Measurements from ENCODE around the gene NKTR.
"Not testable (repeated sequence)": the region's sequence is repeated elsewhere in the genome, so short reads cannot be mapped to it uniquely, and the experiment has no call there.

NKTR gene

GRCh38 chr3:42595682-42596081 is 4.8 kb upstream of the NKTR start:
- DNase-seq (ENCODE audit: low read depth in 2 of 2), result no peak

- not testable (repeated sequence) for DNase-seq (ENCODE audit: low read depth in 2 of 2)
Measured at GRCh38 chr3:42597098-42597497, 3.4 kb upstream of the NKTR start.

- DNase-seq (ENCODE audit: low read depth in 2 of 2), result peak; percentile 43 to 52
Measured at GRCh38 chr3:42600958-42601675, 631 bp downstream of the NKTR start.

- DNase-seq (ENCODE audit: low read depth in 2 of 2), result no peak
Measured at GRCh38 chr3:42601896-42602581, 1.6 kb downstream of the NKTR start.

GRCh38 chr3:42602961-42603360 is 2.5 kb downstream of the NKTR start:
- DNase-seq (ENCODE audit: low read depth in 2 of 2), result no peak

- DNase-seq (ENCODE audit: low read depth in 2 of 2), result no peak
Measured at GRCh38 chr3:42605546-42606173, 5.2 kb downstream of the NKTR start.

- DNase-seq (ENCODE audit: low read depth in 2 of 2), result no peak
Measured at GRCh38 chr3:42608581-42608980, 8.1 kb downstream of the NKTR start.

- no peak for DNase-seq (ENCODE audit: low read depth in 2 of 2)
Measured at GRCh38 chr3:42610976-42611375, 10.5 kb downstream of the NKTR start.

GRCh38 chr3:42612217-42612616 is 11.7 kb downstream of the NKTR start:
- DNase-seq (ENCODE audit: low read depth in 2 of 2), result no peak

GRCh38 chr3:42612928-42613327 is 12.4 kb downstream of the NKTR start:
- DNase-seq (ENCODE audit: low read depth in 2 of 2), result no peak

GRCh38 chr3:42613462-42613861 is 13.0 kb downstream of the NKTR start:
- no peak for DNase-seq (ENCODE audit: low read depth in 2 of 2)

GRCh38 chr3:42631620-42632019 is 31.1 kb downstream of the NKTR start:
- no peak for DNase-seq (ENCODE audit: low read depth in 2 of 2)

- DNase-seq (ENCODE audit: low read depth in 2 of 2), result no peak
Measured at GRCh38 chr3:42632146-42632545, 31.7 kb downstream of the NKTR start.

GRCh38 chr3:42633544-42633943 is 33.1 kb downstream of the NKTR start:
- DNase-seq (ENCODE audit: low read depth in 2 of 2), result no peak

GRCh38 chr3:42635111-42635510 is 34.6 kb downstream of the NKTR start:
- no peak for DNase-seq (ENCODE audit: low read depth in 2 of 2)

GRCh38 chr3:42637001-42637400 is 36.5 kb downstream of the NKTR start:
- DNase-seq (ENCODE audit: low read depth in 2 of 2), result no peak

- peak in 1 of 2 donors; percentile 39 for DNase-seq (ENCODE audit: low read depth in 2 of 2)
Measured at GRCh38 chr3:42638339-42638842, 37.9 kb downstream of the NKTR start.

- DNase-seq (ENCODE audit: low read depth in 2 of 2), result no peak
Measured at GRCh38 chr3:42639192-42639591, 38.7 kb downstream of the NKTR start.

GRCh38 chr3:42640129-42640528 is 39.6 kb downstream of the NKTR start:
- no peak for DNase-seq (ENCODE audit: low read depth in 2 of 2)

GRCh38 chr3:42640771-42641370 is 40.4 kb downstream of the NKTR start:
- DNase-seq (ENCODE audit: low read depth in 2 of 2), result no peak

GRCh38 chr3:42647821-42648459 is 47.5 kb downstream of the NKTR start:
- DNase-seq (ENCODE audit: low read depth in 2 of 2), result no peak

- DNase-seq (ENCODE audit: low read depth in 2 of 2), result no peak
Measured at GRCh38 chr3:42649006-42649405, 48.5 kb downstream of the NKTR start.
